H1 (cell line): ENCODE measurements around the gene FGFRL1. TPM values are rescaled to one million over a fixed set of nuclear protein-coding genes. Genes with fewer than 3 reads are reported as not detected.

Source experiments
- BACH1 ChIP-seq: IDR thresholded peaks from 2 replicates; pipeline ENCODE4 v1.6.1; 2012; ENCODE audit warnings: low read length, improper control_type of control experiment
- CHD2 ChIP-seq: IDR thresholded peaks from 2 replicates; pipeline ENCODE4 v1.6.1; 2012; ENCODE audit warnings: low read length, improper control_type of control experiment
- HDAC2 ChIP-seq, 2 experiments: fragments of 300-600 bp in 1 of 2; sonication (generic) in 1 of 2; IDR thresholded peaks; 2 replicates each; pipeline ENCODE4 v1.6.1; 2011 to 2012; ENCODE audit warnings: low read depth in 2 of 2, low read length in 2 of 2, mild to moderate bottlenecking in 2 of 2, moderate library complexity in 2 of 2, borderline replicate concordance in 1 of 2, inconsistent platforms in 1 of 2
- KDM4A ChIP-seq: IDR thresholded peaks from one replicate; pipeline ENCODE4 v1.7.1; 2012; ENCODE audit warnings: low read depth, mild to moderate bottlenecking, moderate library complexity, low read length, inconsistent platforms; ENCODE audit not compliant: severe bottlenecking
- SIRT6 ChIP-seq: IDR thresholded peaks from one replicate; pipeline ENCODE4 v1.7.1; 2012; ENCODE audit warnings: low read length, inconsistent platforms
- SP2 ChIP-seq: IDR thresholded peaks from 2 replicates; pipeline ENCODE4 v1.6.1; 2012; ENCODE audit warnings: mild to moderate bottlenecking, low read length, inconsistent platforms
- SP4 ChIP-seq: IDR thresholded peaks from 2 replicates; pipeline ENCODE4 v1.6.1; 2012; ENCODE audit warnings: low read length, inconsistent platforms
- polyA plus RNA-seq, 7 experiments: library from polyadenylated mRNA; depleted of rRNA in 3 of 7; stranded (reverse) in 5 of 7; unstranded in 2 of 7; fragments of >200 nt in 5 of 7; fragments of 200-250 nt in 2 of 7; gene quantifications; 1 replicate in 5 of 7; 2 replicates in 1 of 7; 4 replicates in 1 of 7; pipeline versions ENCODE4 v1.2.1 to v1.2.3, GENCODE V29; 2011 to 2013; ENCODE audit warnings: missing spikeins in 2 of 7, mixed read lengths in 2 of 7
- total RNA-seq: library from RNA; stranded (reverse); fragmentation: NEBNext Ultra II Directional; extraction: Animal tissue kit (Norgen Biotek cat#: 25700); gene quantifications from 2 replicates; pipeline ENCODE4 v1.2.1, GENCODE V29; 2021
- TF ChIP-seq, protein P1 (sequence below): fragments of 300-600 bp; sonication (generic); IDR thresholded peaks from 2 replicates; pipeline ENCODE4 v1.7.1; 2012; ENCODE audit warnings: low read length, moderate library complexity, mild to moderate bottlenecking, inconsistent platforms; ENCODE audit not compliant: insufficient replicate concordance

FGFRL1 gene
- total and polyA plus RNA-seq, 2 of the 8 experiments (the other 6 are each of a cell fraction or from before 2014, with no cell fraction given): 18.9 to 34.6 TPM

DNA sequence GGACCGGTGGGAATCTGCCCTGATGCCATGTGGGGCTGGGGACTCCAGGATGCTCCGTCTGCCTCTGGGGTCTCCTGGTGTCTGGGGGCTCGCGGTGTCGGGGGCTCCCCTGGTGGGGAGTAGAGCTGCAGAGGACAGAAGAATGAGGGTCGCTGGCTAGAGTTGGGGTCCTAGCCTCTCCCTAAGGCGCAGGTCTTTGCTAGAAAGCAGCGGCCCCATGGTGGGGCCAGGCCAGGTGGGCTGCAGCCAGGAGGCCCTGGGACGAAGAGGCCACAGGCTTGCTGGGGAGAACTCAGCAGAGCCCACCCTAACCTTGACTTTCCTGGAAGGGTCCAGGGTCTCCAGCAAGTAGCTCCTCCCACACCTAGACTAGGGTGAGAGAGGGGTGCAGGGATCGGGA is 21.4 kb downstream of the FGFRL1 start (continued):
- TF ChIP-seq, protein P1, sequence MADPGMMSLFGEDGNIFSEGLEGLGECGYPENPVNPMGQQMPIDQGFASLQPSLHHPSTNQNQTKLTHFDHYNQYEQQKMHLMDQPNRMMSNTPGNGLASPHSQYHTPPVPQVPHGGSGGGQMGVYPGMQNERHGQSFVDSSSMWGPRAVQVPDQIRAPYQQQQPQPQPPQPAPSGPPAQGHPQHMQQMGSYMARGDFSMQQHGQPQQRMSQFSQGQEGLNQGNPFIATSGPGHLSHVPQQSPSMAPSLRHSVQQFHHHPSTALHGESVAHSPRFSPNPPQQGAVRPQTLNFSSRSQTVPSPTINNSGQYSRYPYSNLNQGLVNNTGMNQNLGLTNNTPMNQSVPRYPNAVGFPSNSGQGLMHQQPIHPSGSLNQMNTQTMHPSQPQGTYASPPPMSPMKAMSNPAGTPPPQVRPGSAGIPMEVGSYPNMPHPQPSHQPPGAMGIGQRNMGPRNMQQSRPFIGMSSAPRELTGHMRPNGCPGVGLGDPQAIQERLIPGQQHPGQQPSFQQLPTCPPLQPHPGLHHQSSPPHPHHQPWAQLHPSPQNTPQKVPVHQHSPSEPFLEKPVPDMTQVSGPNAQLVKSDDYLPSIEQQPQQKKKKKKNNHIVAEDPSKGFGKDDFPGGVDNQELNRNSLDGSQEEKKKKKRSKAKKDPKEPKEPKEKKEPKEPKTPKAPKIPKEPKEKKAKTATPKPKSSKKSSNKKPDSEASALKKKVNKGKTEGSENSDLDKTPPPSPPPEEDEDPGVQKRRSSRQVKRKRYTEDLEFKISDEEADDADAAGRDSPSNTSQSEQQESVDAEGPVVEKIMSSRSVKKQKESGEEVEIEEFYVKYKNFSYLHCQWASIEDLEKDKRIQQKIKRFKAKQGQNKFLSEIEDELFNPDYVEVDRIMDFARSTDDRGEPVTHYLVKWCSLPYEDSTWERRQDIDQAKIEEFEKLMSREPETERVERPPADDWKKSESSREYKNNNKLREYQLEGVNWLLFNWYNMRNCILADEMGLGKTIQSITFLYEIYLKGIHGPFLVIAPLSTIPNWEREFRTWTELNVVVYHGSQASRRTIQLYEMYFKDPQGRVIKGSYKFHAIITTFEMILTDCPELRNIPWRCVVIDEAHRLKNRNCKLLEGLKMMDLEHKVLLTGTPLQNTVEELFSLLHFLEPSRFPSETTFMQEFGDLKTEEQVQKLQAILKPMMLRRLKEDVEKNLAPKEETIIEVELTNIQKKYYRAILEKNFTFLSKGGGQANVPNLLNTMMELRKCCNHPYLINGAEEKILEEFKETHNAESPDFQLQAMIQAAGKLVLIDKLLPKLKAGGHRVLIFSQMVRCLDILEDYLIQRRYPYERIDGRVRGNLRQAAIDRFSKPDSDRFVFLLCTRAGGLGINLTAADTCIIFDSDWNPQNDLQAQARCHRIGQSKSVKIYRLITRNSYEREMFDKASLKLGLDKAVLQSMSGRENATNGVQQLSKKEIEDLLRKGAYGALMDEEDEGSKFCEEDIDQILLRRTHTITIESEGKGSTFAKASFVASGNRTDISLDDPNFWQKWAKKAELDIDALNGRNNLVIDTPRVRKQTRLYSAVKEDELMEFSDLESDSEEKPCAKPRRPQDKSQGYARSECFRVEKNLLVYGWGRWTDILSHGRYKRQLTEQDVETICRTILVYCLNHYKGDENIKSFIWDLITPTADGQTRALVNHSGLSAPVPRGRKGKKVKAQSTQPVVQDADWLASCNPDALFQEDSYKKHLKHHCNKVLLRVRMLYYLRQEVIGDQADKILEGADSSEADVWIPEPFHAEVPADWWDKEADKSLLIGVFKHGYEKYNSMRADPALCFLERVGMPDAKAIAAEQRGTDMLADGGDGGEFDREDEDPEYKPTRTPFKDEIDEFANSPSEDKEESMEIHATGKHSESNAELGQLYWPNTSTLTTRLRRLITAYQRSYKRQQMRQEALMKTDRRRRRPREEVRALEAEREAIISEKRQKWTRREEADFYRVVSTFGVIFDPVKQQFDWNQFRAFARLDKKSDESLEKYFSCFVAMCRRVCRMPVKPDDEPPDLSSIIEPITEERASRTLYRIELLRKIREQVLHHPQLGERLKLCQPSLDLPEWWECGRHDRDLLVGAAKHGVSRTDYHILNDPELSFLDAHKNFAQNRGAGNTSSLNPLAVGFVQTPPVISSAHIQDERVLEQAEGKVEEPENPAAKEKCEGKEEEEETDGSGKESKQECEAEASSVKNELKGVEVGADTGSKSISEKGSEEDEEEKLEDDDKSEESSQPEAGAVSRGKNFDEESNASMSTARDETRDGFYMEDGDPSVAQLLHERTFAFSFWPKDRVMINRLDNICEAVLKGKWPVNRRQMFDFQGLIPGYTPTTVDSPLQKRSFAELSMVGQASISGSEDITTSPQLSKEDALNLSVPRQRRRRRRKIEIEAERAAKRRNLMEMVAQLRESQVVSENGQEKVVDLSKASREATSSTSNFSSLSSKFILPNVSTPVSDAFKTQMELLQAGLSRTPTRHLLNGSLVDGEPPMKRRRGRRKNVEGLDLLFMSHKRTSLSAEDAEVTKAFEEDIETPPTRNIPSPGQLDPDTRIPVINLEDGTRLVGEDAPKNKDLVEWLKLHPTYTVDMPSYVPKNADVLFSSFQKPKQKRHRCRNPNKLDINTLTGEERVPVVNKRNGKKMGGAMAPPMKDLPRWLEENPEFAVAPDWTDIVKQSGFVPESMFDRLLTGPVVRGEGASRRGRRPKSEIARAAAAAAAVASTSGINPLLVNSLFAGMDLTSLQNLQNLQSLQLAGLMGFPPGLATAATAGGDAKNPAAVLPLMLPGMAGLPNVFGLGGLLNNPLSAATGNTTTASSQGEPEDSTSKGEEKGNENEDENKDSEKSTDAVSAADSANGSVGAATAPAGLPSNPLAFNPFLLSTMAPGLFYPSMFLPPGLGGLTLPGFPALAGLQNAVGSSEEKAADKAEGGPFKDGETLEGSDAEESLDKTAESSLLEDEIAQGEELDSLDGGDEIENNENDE: no peak
- no peak for TF ChIP-seq BACH1
- no peak for TF ChIP-seq CHD2
- no peak for TF ChIP-seq SP4
- no peak for TF ChIP-seq SIRT6
- TF ChIP-seq SP2: no peak
- TF ChIP-seq HDAC2 (IDR thresholded peaks at IDR 0.05; ENCODE audit: borderline replicate concordance in 1 of 2, low read depth in 2 of 2, low read length in 2 of 2): no peak
- no peak for TF ChIP-seq KDM4A
